K562 (cell line): Measurements from ENCODE around the gene HOXD12. TPM values are rescaled to one million over a fixed set of nuclear protein-coding genes. Genes with fewer than 3 reads are reported as not detected.

Experiments used
- ATAC-seq: fragments of 200-7000 bp; cut with Tn5 transposase; 3 replicates; pipeline ENCODE4 v1.9.1; 2020; ENCODE audit warnings: moderate library complexity
- BruUV-seq: library from RNA; stranded (reverse); fragments of 400-500 nt; replicated peaks from 2 replicates; lab custom pipeline; 2021; lab: Mats Ljungman, UMichigan
- CTCF ChIA-PET: fragments of 300-600 bp; formaldehyde crosslinking; extraction: SDS; loops from one replicate; lab custom pipeline; 2021; ENCODE audit warnings: low intra/inter-chr PET ratio; lab: Yijun Ruan, JAX
- POLR2A ChIA-PET: fragments of 300-600, 350-650 bp; sonication (Branson Sonifier 250); formaldehyde crosslinking; extraction: SDS; loops from one replicate; lab custom pipeline; 2021; ENCODE audit warnings: antibody characterized with exemption, inconsistent platforms; lab: Yijun Ruan, JAX
- DNase-seq, 4 experiments: peaks; one replicate each; pipeline versions ENCODE4 v3.0.0 to v3.0.0-alpha.2; 2011 to 2018; ENCODE audit warnings: low spot score in 3 of 4, mixed read lengths in 3 of 4; ENCODE audit errors: extremely low read depth in 1 of 4
- FAIRE-seq: peaks from 2 replicates; lab custom pipeline; 2011; peaks lifted over from hg19 to GRCh38; lab: Jason Lieb, UNC
- H2AFZ ChIP-seq: 2 replicates; pipeline ENCODE4 v1.6.0; 2011; ENCODE audit warnings: low read depth, low read length, control low read depth, inconsistent platforms
- H3K27ac ChIP-seq: fragments of 200-600 bp; 3 replicates; pipeline ENCODE4 v1.8.0; 2011; ENCODE audit warnings: low read depth, mild to moderate bottlenecking, control low read depth, inconsistent platforms, low read length, moderate library complexity, mixed read lengths; ENCODE audit errors: extremely low read depth
- H3K27me3 ChIP-seq, 2 experiments: fragments of 300-600 bp in 1 of 2; 2 replicates in 1 of 2; 3 replicates in 1 of 2; pipeline versions ENCODE4 v1.6.0 to v1.8.0; 2011; ENCODE audit warnings: inconsistent platforms in 2 of 2, low read length in 2 of 2, mild to moderate bottlenecking in 1 of 2, mixed read lengths in 1 of 2, moderate library complexity in 1 of 2; ENCODE audit not compliant: control insufficient read depth in 2 of 2, insufficient read depth in 2 of 2
- H3K36me3 ChIP-seq: fragments of 300-600 bp; 3 replicates; pipeline ENCODE4 v1.8.0; 2011; ENCODE audit warnings: mild to moderate bottlenecking, low read length, inconsistent platforms; ENCODE audit not compliant: control insufficient read depth, insufficient read depth
- H3K4me1 ChIP-seq, 2 experiments: fragments of 200-600 bp in 1 of 2; replicated peaks in 1 of 2; 2 replicates in 1 of 2; 3 replicates in 1 of 2; pipeline versions ENCODE4 v1.5.1 to v1.8.0; 2011; ENCODE audit warnings: inconsistent platforms in 2 of 2, low read length in 2 of 2, mild to moderate bottlenecking in 1 of 2, mixed read lengths in 1 of 2, moderate library complexity in 1 of 2; ENCODE audit not compliant: control insufficient read depth in 2 of 2, insufficient read depth in 2 of 2
- H3K4me2 ChIP-seq: 2 replicates; pipeline ENCODE4 v1.6.1; 2011; ENCODE audit warnings: low read length, control low read depth, inconsistent platforms, mixed read lengths; ENCODE audit not compliant: insufficient read depth
- H3K4me3 ChIP-seq: fragments of 200-600 bp; sonication (generic), shearing (Covaris generic); 2 replicates; pipeline ENCODE4 v1.5.1; 2016; ENCODE audit warnings: control low read depth, inconsistent platforms
- H3K79me2 ChIP-seq: fragments of 200-600 bp; 3 replicates; pipeline ENCODE4 v1.8.0; 2011; ENCODE audit warnings: low read length, inconsistent platforms; ENCODE audit not compliant: control insufficient read depth, insufficient read depth
- H3K9ac ChIP-seq, 2 experiments: 2 replicates each; pipeline versions ENCODE4 v1.6.0 to v1.6.1; 2011; ENCODE audit warnings: low read depth in 2 of 2, low read length in 2 of 2, control low read depth in 1 of 2, inconsistent platforms in 1 of 2, mild to moderate bottlenecking in 1 of 2, mixed read lengths in 1 of 2; ENCODE audit not compliant: insufficient read depth in 1 of 2
- H3K9me1 ChIP-seq: one replicate; pipeline ENCODE4 v1.6.0; 2011; ENCODE audit warnings: inconsistent platforms, mild to moderate bottlenecking, low read length, moderate library complexity; ENCODE audit not compliant: control insufficient read depth, insufficient read depth
- H3K9me3 ChIP-seq: replicated peaks from 2 replicates; pipeline ENCODE4 v1.5.1; 2011; ENCODE audit warnings: low read depth, low read length, inconsistent platforms; ENCODE audit not compliant: control insufficient read depth, insufficient read depth
- H4K20me1 ChIP-seq: replicated peaks from 2 replicates; pipeline ENCODE4 v1.6.1; 2011; ENCODE audit warnings: low read length, inconsistent platforms, mixed read lengths; ENCODE audit not compliant: control insufficient read depth, insufficient read depth
- MTA1 ChIP-seq: fragments of 450-650 bp; IDR thresholded peaks from 2 replicates; pipeline ENCODE4 v1.6.1; 2017; ENCODE audit warnings: borderline replicate concordance
- NFIC ChIP-seq: fragments of 450-650 bp; IDR thresholded peaks from 2 replicates; pipeline ENCODE4 v1.6.1; 2017; ENCODE audit warnings: mild to moderate bottlenecking, inconsistent platforms
- SREBF1 ChIP-seq: fragments of 150-350 bp; IDR thresholded peaks from 2 replicates; pipeline ENCODE4 v1.6.1; 2014; ENCODE audit warnings: antibody characterized with exemption, low read depth, low read length, borderline replicate concordance
- in situ Hi-C: fragments of 300-500 bp; cut with MboI; formaldehyde crosslinking; loops from 4 replicates; pipeline ENCODE4 v1.15.0; 2018; ENCODE audit warnings: inconsistent platforms, mixed read lengths
- intact Hi-C: fragments of 100-400 bp; cut with micrococcal nuclease; formaldehyde crosslinking; loops from 2 replicates; pipeline ENCODE4 v1.14.2; 2022
- polyA plus RNA-seq, 8 experiments: library from polyadenylated mRNA; depleted of rRNA in 4 of 8; stranded (reverse) in 5 of 8; unstranded in 3 of 8; fragments of >200 nt; fragmentation: Nextera tagmentation in 2 of 8; fragmentation: Illumina TruSeq in 1 of 8; extraction: Ambion mirVana in 2 of 8; extraction: Trizol in 1 of 8; gene quantifications; 2 replicates each; pipeline versions ENCODE4 v1.2.1 to v1.2.3, GENCODE V29; 2011 to 2014; ENCODE audit warnings: inconsistent platforms in 1 of 8, missing spikeins in 1 of 8
- total RNA-seq, 7 experiments: library from RNA; depleted of rRNA in 6 of 7; stranded (reverse); fragments of >200 nt in 6 of 7; fragmentation: Illumina TruSeq in 2 of 7; extraction: Trizol in 2 of 7; gene quantifications; 2 replicates each; pipeline versions ENCODE4 v1.2.1 to v1.2.3, GENCODE V29; 2011 to 2021; ENCODE audit warnings: low replicate concordance in 1 of 7

HOXD12 gene
- total and polyA plus RNA-seq, 9 of the 15 experiments (the other 6 are each of a cell fraction or from before 2014, with no cell fraction given), result not detected

- TF ChIP-seq NFIC, result 0 out of 2 replicates have a peak, but pooled peaks have one; percentile 8
- no peak for TF ChIP-seq MTA1
Measured at GRCh38 chr2:176132205-176133171, 32.9 kb downstream of the HOXD12 start (continued).

DNA sequence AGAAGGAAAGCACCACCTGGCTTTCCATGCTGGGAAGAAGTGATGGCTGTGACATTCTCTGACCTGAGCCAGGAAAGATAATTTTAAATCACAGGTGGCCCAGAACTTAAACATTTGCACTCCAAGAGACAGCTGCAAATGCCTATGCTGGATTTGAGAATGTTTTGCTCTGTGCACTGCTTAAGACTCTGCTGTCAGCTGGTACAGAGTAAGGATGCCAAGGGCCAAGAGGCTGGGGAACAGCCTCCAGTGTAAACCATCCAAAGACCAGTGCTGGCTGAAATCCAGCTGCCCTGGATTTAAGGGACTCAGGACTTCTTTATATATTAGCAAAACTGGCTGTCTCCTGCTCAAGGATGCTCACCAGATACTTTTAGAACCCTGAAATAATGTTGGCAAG lies 33.8 kb downstream of the HOXD12 start:
- no peaks in the 10 kb centered on the region for H3K9me1 ChIP-seq
- ChIA-PET POLR2A (interaction anchor here (0.6 to 2.3 kb wide), 5 partner anchors 7 to 1573 kb away, joined by 3 to 5 read pairs (median 3); no protein-coding TSS in a partner anchor), CTCF (no interaction called here)
- FAIRE-seq, result no peak
- peaks cover 48 to 72% of the 10 kb centered on the region in 2 experiments for H3K27me3 ChIP-seq
- BruUV-seq, result no TSS peak
- no peak overlapping the region for H3K4me3 ChIP-seq
- H2AFZ ChIP-seq, result no peak overlapping the region
- TF ChIP-seq SREBF1, result no peak
- intact Hi-C loops (no loop called here), in situ Hi-C loops (loop anchor here (25.0 kb wide), 2 partner anchors 679 to 1629 kb away; no protein-coding TSS in a partner anchor)
- no peak overlapping the region for H3K9ac ChIP-seq
- no peak for DNase-seq
- no peak overlapping the region for H3K4me2 ChIP-seq
- no peaks in the 10 kb centered on the region for H3K79me2 ChIP-seq
- no peak for ATAC-seq
- H4K20me1 ChIP-seq, result 0 out of 2 replicates have a peak, but pooled peaks cover 2% of the 10 kb centered on the region
- peaks cover 0 to 27% of the 10 kb centered on the region in 2 experiments; a peak in 2 of 5 replicates for H3K4me1 ChIP-seq
- no peaks in the 10 kb centered on the region for H3K36me3 ChIP-seq
- no peak overlapping the region for H3K27ac ChIP-seq
- H3K9me3 ChIP-seq, result no peaks in the 10 kb centered on the region
